Mucosa of rectum (tissue), 2 donors: Measurements from ENCODE around the gene PLD1.

Source experiments
- H3K27ac ChIP-seq, 2 donors: one replicate each; pipeline ENCODE4 v1.7.0; 2013; ENCODE audit warnings: inconsistent platforms in 2 of 2, low read depth in 2 of 2, low read length in 2 of 2
- H3K27me3 ChIP-seq, 2 donors: one replicate each; pipeline ENCODE4 v1.7.0; 2013; ENCODE audit warnings: low read length in 2 of 2; ENCODE audit not compliant: control insufficient read depth in 2 of 2, insufficient read depth in 2 of 2
- H3K36me3 ChIP-seq, 2 donors: one replicate each; pipeline ENCODE4 v1.7.0; 2013; ENCODE audit warnings: low read length in 2 of 2; ENCODE audit not compliant: control insufficient read depth in 2 of 2, insufficient read depth in 2 of 2
- H3K4me1 ChIP-seq, 2 donors: one replicate each; pipeline ENCODE4 v1.7.0; 2013; ENCODE audit warnings: low read length in 2 of 2, mild to moderate bottlenecking in 1 of 2; ENCODE audit not compliant: control insufficient read depth in 2 of 2, insufficient read depth in 2 of 2
- H3K4me3 ChIP-seq, 2 donors: one replicate each; pipeline ENCODE4 v1.7.0; 2013; ENCODE audit warnings: low read length in 2 of 2
- H3K9ac ChIP-seq, 2 donors: one replicate each; pipeline ENCODE4 v1.7.0; 2013; ENCODE audit warnings: low read length in 2 of 2, low read depth in 1 of 2, mild to moderate bottlenecking in 1 of 2
- H3K9me3 ChIP-seq, 2 donors: one replicate each; pipeline ENCODE4 v1.7.0; 2013; ENCODE audit warnings: low read length in 2 of 2; ENCODE audit not compliant: control insufficient read depth in 2 of 2
- donor health status: healthy.
- donor health status: Normal muscosa, but diverticular disease.

The PLD1 gene

GRCh38 chr3:171836855-171837254, 26.6 kb upstream of the PLD1 start:
- peaks cover 4% of the 10 kb centered on the region in 2 donors for H3K4me1 ChIP-seq
- H3K4me3 ChIP-seq: no peak overlapping the region
- H3K9ac ChIP-seq: no peak overlapping the region
- H3K27ac ChIP-seq: no peak overlapping the region
- no peaks in the 10 kb centered on the region for H3K9me3 ChIP-seq
- no peaks in the 10 kb centered on the region for H3K27me3 ChIP-seq
- H3K36me3 ChIP-seq: no peaks in the 10 kb centered on the region

- Histone ChIP-seq H3K4me3 (no peak overlapping the region), H3K4me1 (peaks cover 4% of the 10 kb centered on the region in 2 donors), H3K27ac (no peak overlapping the region), H3K36me3 (no peaks in the 10 kb centered on the region), H3K9me3 (no peaks in the 10 kb centered on the region), H3K9ac (no peak overlapping the region), H3K27me3 (no peaks in the 10 kb centered on the region)
These were observed 25.3 kb upstream of the PLD1 start for GRCh38 chr3:171835613-171836012.

- H3K27ac ChIP-seq: no peak overlapping the region
These were observed 24.8 kb upstream of the PLD1 start for GRCh38 chr3:171835116-171835515.

GRCh38 chr3:171834461-171834801, 24.1 kb upstream of the PLD1 start:
- Histone ChIP-seq H3K27me3 (no peaks in the 10 kb centered on the region), H3K27ac (peak overlapping the region in 1 of 2 donors; percentile 32), H3K36me3 (no peaks in the 10 kb centered on the region), H3K9me3 (no peaks in the 10 kb centered on the region), H3K4me1 (peaks cover 7 to 11% of the 10 kb centered on the region in 2 donors), H3K9ac (no peak overlapping the region), H3K4me3 (no peak overlapping the region)

More at GRCh38 chr3:171835116-171835515, 24.8 kb upstream of the PLD1 start:
- Histone ChIP-seq H3K4me1 (peaks cover 4 to 6% of the 10 kb centered on the region in 2 donors), H3K9me3 (no peaks in the 10 kb centered on the region), H3K27me3 (no peaks in the 10 kb centered on the region), H3K4me3 (no peak overlapping the region), H3K9ac (no peak overlapping the region), H3K36me3 (no peaks in the 10 kb centered on the region)

DNA sequence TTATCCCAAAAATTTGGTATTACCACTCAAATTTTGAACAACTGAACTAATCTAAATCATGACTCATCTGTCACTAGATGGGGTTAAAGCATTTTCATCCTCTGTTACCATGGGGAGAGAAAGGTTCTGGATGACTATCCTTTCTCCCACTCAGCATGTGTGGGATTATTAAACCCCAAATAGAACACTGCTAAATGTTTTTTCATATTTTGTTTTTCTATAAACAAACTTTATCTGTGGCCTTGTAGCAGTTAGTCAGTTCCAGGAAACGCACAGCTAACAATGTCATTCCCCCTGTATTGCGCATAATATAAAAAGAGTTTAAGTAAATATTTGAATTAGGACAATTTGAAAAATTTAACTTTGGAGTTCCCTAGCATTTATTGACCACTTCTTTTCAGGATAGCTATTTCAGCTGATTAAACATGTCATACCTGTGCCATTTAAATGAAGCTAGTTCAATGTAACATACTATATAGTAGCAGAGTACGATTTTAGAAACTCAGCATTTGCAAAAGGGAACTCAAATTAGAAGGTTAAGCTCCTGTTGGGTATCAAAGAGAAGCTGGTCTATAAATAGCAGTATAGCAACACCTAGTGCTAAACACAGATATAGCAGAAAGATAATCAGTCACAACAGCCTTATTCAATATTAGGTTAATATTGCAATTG, 23.6 kb upstream of the PLD1 start:
- Histone ChIP-seq H3K9me3 (no peaks in the 10 kb centered on the region), H3K4me1 (peaks cover 4 to 11% of the 10 kb centered on the region in 2 donors), H3K9ac (no peak overlapping the region), H3K27me3 (no peaks in the 10 kb centered on the region), H3K4me3 (no peak overlapping the region), H3K27ac (peak overlapping the region in 1 of 2 donors; percentile 24), H3K36me3 (no peaks in the 10 kb centered on the region)

DNA sequence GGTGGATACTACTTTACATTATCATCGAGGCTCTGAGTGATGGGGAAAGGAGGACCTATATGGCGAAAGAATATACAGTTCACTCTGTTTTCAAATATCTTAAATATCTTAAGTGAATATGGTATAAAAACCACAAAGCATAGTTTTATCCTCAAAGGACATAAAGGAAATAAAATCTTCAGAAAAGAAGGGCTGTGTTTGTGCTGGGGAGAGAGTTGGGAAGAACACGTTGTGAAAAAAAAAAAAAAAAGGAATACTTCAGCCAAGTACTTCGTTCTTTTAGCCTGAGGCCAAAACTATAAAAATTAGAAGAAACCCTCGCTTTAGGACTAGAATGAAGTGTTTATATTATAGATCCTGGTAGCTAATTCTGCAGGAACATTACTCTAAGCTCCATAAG, 22.7 kb upstream of the PLD1 start:
- no peaks in the 10 kb centered on the region for H3K36me3 ChIP-seq
- H3K4me1 ChIP-seq: peaks cover 3 to 11% of the 10 kb centered on the region in 2 donors
- no peak overlapping the region for H3K27ac ChIP-seq
- H3K9ac ChIP-seq: no peak overlapping the region
- H3K9me3 ChIP-seq: no peaks in the 10 kb centered on the region
- H3K27me3 ChIP-seq: no peaks in the 10 kb centered on the region
- H3K4me3 ChIP-seq: no peak overlapping the region

GRCh38 chr3:171831936-171832335, 21.7 kb upstream of the PLD1 start:
- H3K27me3 ChIP-seq: no peaks in the 10 kb centered on the region
- no peak overlapping the region for H3K27ac ChIP-seq
- H3K4me1 ChIP-seq: peaks cover 3 to 11% of the 10 kb centered on the region in 2 donors
- H3K9me3 ChIP-seq: no peaks in the 10 kb centered on the region
- H3K36me3 ChIP-seq: no peaks in the 10 kb centered on the region
- no peak overlapping the region for H3K9ac ChIP-seq
- H3K4me3 ChIP-seq: no peak overlapping the region

DNA sequence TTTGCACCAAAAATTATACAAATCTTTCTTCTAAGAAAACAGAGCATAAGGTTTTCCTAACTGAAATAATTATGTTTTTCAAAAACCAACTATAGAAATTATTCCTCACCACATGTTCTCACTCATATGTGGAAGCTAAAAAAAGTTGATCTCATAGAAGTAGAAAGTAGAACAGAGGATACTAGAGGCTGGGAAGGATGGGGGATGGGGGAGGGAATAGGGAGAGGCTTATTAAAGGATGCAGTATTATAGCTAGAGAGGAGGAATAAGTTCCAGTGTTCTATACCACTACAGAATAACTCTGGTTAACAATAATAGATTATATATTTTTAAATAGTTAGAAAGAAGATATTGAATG, 20.2 kb upstream of the PLD1 start:
- H3K27ac ChIP-seq: no peak overlapping the region
- peaks cover 3 to 11% of the 10 kb centered on the region in 2 donors for H3K4me1 ChIP-seq
- no peaks in the 10 kb centered on the region for H3K27me3 ChIP-seq
- H3K4me3 ChIP-seq: no peak overlapping the region
- H3K9ac ChIP-seq: no peak overlapping the region
- H3K36me3 ChIP-seq: no peaks in the 10 kb centered on the region
- H3K9me3 ChIP-seq: no peaks in the 10 kb centered on the region

DNA sequence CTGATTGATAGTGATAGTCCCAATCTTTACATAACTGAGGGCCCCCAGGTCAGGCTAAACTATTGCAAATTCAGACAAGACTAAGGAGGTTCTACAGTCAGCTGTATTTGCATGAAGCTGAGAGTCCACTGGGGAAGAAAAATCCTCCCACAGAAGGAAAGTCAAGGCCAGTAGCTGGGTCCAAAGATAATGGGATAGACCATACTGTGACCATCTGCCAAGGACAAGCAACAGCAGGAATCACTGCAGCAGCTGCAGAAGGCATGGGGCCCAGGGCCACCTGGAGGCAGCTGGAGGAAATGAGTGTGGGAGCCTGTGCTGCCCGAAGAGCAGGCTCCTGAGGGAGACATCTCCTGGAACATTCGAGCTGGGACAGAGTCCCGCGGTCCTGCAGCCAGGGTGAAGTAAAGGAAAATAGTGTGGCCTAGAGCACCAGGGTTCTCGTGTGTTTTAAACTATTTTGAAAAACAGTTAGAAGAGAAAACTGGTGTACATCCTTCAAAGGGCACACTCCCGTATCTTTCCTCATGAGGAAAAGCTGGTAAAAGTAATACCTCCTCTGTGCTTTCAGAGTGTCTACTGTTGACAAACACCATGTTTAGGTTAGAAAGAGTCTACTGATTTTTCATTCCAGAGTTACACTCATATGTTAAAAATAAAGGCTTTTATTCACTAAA, 19.7 kb upstream of the PLD1 start:
- peak overlapping the region in 1 of 2 donors; percentile 1 for H3K27ac ChIP-seq
- peaks cover 3 to 11% of the 10 kb centered on the region in 2 donors for H3K4me1 ChIP-seq
- H3K4me3 ChIP-seq: no peak overlapping the region
- no peak overlapping the region for H3K9ac ChIP-seq
- H3K9me3 ChIP-seq: no peaks in the 10 kb centered on the region
- H3K27me3 ChIP-seq: no peaks in the 10 kb centered on the region
- H3K36me3 ChIP-seq: no peaks in the 10 kb centered on the region

DNA sequence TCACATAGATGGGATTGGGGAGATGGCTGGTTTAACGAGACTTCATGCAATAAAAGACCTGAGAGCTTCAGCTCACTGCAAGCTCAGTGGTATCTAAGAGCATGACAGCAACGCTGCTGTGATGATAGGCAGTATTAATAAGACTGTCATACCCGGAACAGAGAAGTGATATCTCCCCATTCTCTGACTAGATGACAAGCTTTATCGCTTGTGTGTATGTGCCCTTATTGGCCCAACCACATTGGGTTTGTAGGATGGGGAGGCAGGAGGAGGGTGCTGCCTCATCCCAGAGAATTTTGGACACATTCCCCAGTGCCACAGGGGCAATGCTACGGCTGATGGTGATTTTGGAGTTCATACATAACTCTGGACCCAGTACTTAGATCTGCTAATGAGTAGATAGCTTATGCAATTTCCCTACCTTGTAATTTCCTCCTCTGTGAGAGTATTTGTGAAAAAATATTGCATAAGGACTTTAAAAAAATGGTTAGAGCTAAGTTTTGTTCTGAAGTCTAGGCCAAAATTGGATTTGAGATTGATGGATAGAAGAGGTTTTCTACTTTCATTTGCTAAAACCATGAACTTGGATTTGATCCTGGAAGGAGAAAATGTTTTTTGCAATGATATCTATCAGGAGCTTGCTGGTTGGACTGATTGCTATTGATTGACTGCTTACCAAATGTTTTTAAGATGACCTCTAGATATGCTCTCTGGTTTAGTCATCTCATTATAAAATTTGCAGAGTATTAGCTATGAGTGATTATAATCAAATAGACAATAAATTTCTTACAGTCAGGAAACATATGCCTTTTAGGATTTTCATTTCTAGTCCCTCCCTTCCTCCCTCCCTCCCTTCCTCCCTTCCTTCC, 18.9 kb upstream of the PLD1 start:
- H3K4me1 ChIP-seq: peaks cover 3 to 8% of the 10 kb centered on the region in 2 donors
- H3K4me3 ChIP-seq: no peak overlapping the region
- no peaks in the 10 kb centered on the region for H3K27me3 ChIP-seq
- peak overlapping the region in 1 of 2 donors; percentile 1 for H3K27ac ChIP-seq
- no peaks in the 10 kb centered on the region for H3K36me3 ChIP-seq
- no peak overlapping the region for H3K9ac ChIP-seq
- no peaks in the 10 kb centered on the region for H3K9me3 ChIP-seq
